Activated T-helper 1 cell treated with Interleukin-2 at 50 U/mL for 16 hours (primary cell): ENCODE results near the gene ITFG1.

ENCODE experiments used
- DNase-seq: peaks from one replicate; pipeline ENCODE4 v3.0.0-alpha.2; 2020; ENCODE audit warnings: low read depth

Gene ITFG1

DNA sequence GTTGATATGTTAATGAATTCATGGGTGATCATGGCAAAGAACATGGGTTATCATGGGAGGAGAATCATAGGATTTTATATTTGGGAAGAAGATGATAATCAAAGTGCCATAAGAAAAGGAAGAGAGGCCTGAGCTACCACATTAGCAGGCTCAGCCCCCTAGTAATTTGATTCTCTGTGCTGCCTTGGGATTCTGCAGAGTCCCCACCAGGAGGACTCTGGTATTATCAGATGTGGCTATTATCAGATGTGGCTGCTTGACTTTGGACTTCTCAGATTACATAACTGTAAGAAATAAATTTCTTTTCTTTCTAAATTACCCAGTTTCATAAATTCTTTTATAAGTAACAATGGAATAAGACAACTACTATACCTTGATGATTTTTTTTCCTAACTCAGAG lies 137.6 kb downstream of the ITFG1 start:
- no peak for DNase-seq

- DNase-seq: no peak
These were observed 140.1 kb downstream of the ITFG1 start for GRCh38 chr16:47320546-47321310.

DNA sequence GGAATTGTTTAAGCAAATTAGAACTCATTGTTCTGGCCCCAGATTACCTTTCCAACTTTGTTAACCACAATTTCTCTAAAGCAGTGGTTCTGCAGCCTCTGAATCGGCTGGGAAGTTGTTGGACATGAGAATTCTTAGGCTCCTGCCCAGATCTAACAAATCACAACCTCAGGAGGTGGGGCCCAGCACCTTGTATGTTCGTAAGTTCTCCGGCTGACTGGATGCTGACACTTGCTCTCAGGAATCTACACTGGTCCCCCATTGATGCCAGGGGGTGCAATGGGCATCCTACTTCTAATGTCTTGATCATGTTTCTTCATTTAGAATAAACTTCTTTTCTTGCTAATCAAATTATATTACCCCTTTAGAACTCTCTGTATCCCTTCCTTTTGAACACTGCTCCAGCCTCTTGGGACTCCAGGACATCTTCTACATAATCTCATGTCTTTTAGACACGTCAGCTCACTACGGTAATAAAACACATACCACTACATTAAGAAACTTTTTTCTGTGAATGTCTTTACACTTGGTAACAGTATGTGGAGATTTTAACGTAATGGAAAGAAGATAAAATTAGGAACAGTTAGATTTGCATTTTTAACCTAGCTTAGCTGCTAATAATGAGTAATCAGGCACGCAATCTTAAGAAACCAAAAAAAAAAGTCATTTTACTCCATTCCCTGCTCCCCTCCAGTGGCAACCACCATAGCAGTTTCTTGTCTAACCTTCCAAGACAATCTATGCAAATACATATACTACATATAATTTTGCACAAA lies 143.2 kb downstream of the ITFG1 start:
- DNase-seq: no peak

GRCh38 chr16:47316442-47317015 lies 144.3 kb downstream of the ITFG1 start:
- DNase-seq: no peak

- DNase-seq: no peak
These were observed 148.9 kb downstream of the ITFG1 start for GRCh38 chr16:47311738-47312505.

DNA sequence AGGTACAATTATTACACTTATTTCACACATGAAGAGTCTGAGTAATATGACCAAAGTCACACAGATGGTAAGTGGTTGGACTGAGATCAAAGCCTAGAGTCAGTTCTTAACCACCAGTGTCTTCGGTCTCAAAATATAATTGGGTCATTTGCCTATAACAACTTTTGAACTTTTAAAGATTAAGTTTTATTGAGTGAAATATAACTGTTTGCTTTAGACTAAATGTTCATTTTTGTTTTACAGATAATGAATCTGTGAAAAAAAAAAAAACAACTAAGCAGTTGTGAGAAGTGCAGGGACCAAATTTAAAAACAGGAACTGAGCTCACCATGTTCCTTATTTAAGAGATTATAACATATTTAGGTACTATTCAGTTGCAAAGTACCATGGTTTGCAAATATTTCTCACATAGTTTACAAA lies 150.1 kb downstream of the ITFG1 start:
- DNase-seq: no peak

DNA sequence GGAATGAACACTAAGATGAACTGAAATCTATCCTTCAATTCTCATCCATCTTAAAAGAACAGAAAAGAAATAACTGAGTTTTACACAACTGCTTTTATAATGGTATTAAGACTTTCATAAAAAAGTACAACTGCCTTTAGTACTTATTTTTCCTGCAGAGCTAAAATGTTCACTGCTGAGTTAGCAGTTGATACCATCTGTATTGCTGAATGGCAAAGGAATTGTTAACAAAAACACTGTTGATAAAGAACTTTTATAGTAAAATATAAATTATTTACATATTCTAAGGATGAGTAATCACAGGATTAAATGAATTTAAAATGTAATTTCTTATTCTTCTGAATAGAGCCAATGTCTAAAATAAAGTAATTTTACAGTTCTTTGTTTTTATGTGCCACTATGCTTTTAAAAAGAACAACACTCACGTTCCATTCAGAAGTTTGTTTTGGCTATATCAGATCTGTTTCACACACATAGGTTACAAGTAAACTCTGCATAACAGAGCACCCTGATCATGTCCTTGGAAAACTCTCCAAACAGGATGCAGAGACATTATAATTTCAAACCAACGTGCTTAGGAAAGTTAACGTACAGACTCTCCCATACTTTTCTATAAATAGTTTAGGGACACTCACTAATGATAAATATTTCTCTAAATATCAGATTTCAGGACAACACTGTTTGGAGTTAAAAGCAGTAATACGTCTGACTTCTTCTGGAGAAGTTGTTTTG lies 151.1 kb downstream of the ITFG1 start:
- no peak for DNase-seq

GRCh38 chr16:47308601-47309000 lies 152.3 kb downstream of the ITFG1 start:
- no peak for DNase-seq

DNA sequence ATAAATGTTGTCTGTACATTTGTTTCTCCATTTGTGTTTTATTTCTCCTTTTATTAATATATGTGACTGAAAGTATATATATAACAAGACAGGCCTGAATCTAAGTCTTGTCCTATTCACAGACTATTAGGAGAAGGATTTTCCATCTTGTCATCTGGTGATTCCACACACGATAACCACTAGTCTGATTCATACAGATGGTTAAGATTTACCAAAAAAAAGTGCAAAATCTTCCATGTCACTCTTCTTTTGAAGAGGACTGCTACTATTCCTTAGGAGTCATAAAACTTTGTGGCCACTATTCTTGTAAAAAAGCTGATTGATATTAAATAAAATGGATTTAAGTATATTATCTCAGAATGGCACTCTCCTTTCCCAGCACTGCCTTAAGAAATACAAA lies 156.3 kb downstream of the ITFG1 start:
- DNase-seq: no peak

DNA sequence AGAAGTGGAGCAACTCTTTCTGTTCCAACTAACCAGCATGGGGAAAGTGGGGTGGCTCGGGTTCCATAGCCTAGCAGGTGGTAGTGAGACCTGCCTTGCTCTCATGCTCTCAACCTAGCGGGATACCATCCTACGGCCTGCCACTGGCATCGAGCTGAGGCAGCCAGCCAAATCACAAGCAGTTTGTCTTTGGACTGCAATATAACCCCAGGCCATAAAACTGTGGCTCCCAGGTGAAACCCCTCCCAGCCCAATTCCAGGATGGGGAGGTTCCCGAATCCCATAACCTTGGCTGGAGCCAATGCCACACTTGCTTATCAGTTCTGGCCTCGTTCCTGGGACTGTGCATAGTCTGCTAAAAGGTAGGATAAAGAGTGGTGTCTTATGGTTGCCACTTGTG lies 161.3 kb downstream of the ITFG1 start:
- DNase-seq: no peak

GRCh38 chr16:47284999-47285398 lies 175.9 kb downstream of the ITFG1 start:
- DNase-seq: no peak

- DNase-seq: no peak
These were observed 182.4 kb downstream of the ITFG1 start for GRCh38 chr16:47278306-47278970.

- DNase-seq: no peak
These were observed 184.3 kb downstream of the ITFG1 start for GRCh38 chr16:47276522-47276921.

GRCh38 chr16:47262938-47263337 lies 197.9 kb downstream of the ITFG1 start:
- no peak for DNase-seq

GRCh38 chr16:47260503-47260902 lies 200.4 kb downstream of the ITFG1 start:
- no peak for DNase-seq

- no peak for DNase-seq
These were observed 201.9 kb downstream of the ITFG1 start for GRCh38 chr16:47258874-47259461.

DNA sequence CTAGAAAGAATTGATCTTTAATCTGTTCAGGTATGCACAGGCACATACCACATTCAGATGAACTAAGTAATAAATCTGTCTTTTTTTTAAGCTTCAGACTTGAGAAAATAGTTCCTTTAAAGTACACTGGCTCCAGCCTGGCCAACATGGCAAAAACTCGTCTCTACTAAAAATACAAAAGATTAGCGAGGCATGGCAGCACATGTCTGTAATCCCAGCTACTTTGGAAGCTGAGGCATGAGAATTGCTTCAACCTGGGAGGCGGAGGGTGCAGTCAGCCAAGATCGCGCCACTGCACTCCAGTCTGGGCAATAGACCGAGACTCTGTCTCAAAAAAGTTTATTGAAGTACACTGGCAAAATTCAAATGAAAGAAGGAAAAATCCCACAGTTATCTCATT lies 206.1 kb downstream of the ITFG1 start:
- DNase-seq: no peak

GRCh38 chr16:47250983-47251382 lies 209.9 kb downstream of the ITFG1 start:
- DNase-seq: no peak

DNA sequence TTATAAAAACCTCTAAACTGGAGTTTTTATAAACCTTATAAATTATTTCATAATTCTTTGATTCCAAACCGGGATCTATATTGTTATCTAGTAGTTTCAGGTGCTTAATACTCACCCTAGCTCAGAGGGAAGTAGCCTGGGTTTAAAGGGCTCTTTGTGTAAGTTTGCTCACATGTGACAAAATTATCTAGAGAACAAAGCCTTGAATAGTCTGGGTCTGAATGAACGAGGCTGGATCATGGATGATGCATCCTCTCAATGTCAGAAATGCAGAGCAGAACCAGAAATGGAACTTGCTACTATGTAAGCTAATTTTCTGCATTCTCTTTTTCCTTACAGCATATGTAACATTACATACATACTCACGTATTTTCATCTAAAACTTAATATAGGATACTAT lies 213.2 kb downstream of the ITFG1 start:
- no peak for DNase-seq

DNA sequence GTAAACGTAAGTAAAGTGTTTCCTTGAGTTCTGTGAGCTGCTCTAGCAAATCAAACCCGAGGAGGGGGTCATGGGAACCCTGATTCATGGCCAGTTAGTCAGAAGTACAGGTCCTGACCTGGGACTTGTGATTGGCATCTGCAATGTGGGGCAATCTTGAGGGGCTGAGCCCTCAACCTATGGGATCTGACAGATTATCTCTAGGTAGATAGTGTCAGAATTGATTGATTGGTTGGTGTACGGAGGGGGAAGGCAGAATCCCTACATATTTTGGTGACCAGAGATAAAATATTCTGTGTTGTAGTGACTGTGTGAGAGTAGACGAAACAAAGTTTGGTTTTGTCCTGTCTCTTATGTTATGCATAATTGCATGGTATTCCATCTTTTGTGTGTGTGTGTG lies 216.7 kb downstream of the ITFG1 start:
- DNase-seq: no peak

DNA sequence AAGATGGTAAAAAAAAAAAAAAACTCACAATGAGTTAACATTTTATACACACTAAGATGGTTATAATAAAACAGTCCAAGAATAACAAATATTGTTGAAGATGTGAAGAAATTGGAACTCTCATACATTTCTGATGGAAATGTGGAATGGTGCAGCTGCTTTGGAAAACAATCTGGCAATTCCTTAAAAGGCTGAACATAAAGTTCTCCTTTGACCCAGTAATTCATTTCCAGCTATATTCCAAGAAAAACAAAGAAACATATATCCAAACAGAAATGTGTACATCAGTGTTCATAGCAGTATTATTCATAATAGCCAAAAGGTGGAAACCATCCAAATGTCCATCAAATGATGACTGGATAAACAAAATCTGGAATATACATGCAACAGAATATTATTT lies 219.8 kb downstream of the ITFG1 start:
- DNase-seq: no peak
